HG03460 (cell line): ENCODE results near the gene SRSF6.
A peak's percentile ranks its signal among the peaks of the same experiment; 100 is the strongest.
"Not testable (repeated sequence)": the region's sequence is repeated elsewhere in the genome, so short reads cannot be mapped to it uniquely, and the experiment has no call there.

Experiments
- ATAC-seq: cut with Tn5 transposase; IDR thresholded peaks from one replicate; pipeline ENCODE4 v1.9.1; 2021; ENCODE audit not compliant: unreplicated experiment

Gene SRSF6

GRCh38 chr20:43457640-43458421 is at the start of gene SRSF6:
SRSF6 (plus strand) TSS chr20:43457896; CDS start chr20:43458034, 138 bp downstream.
- ATAC-seq, result peak; percentile 84

- ATAC-seq, result no peak
These were observed 48.7 kb upstream of the SRSF6 start for GRCh38 chr20:43408848-43409576.

- ATAC-seq, result no peak
These were observed 48.2 kb upstream of the SRSF6 start for GRCh38 chr20:43409577-43409913.

GRCh38 chr20:43415661-43416430 is 41.9 kb upstream of the SRSF6 start:
- no peak for ATAC-seq

- ATAC-seq, result no peak
These were observed 41.0 kb upstream of the SRSF6 start for GRCh38 chr20:43416591-43417228.

GRCh38 chr20:43420192-43420591 is 37.5 kb upstream of the SRSF6 start:
- ATAC-seq, result no peak

- not testable (repeated sequence) for ATAC-seq
These were observed 36.8 kb upstream of the SRSF6 start for GRCh38 chr20:43420913-43421312.

- no peak for ATAC-seq
These were observed 31.5 kb upstream of the SRSF6 start for GRCh38 chr20:43426172-43426571.

GRCh38 chr20:43430265-43431133 is 27.2 kb upstream of the SRSF6 start:
- ATAC-seq, result no peak

- ATAC-seq, result no peak
These were observed 26.6 kb upstream of the SRSF6 start for GRCh38 chr20:43431134-43431519.

- no peak for ATAC-seq
These were observed 25.2 kb upstream of the SRSF6 start for GRCh38 chr20:43432498-43432897.

GRCh38 chr20:43433250-43433854 is 24.3 kb upstream of the SRSF6 start:
- ATAC-seq, result no peak

- ATAC-seq, result no peak
These were observed 23.1 kb upstream of the SRSF6 start for GRCh38 chr20:43434565-43434964.

- peak; percentile 64 for ATAC-seq
These were observed 18.9 kb upstream of the SRSF6 start for GRCh38 chr20:43438578-43439316.

GRCh38 chr20:43440531-43440930 is 17.2 kb upstream of the SRSF6 start:
- no peak for ATAC-seq

- no peak for ATAC-seq
These were observed 15.3 kb upstream of the SRSF6 start for GRCh38 chr20:43442282-43442880.

GRCh38 chr20:43444107-43444506 is 13.6 kb upstream of the SRSF6 start:
- no peak for ATAC-seq

GRCh38 chr20:43446361-43446879 is 11.3 kb upstream of the SRSF6 start:
- ATAC-seq, result no peak

- ATAC-seq, result not testable (repeated sequence)
These were observed 9.3 kb upstream of the SRSF6 start for GRCh38 chr20:43448431-43448747.
